Activated CD8-positive, alpha-beta T cell treated with anti-CD3 and anti-CD28 coated beads for 36 hours (primary cell): Measurements from ENCODE around the gene WNT9A. TPM values are rescaled to one million over a fixed set of nuclear protein-coding genes. Genes with fewer than 3 reads are reported as not detected.

Experiments
- ATAC-seq: fragments of 200-7000 bp; cut with Tn5 transposase; one replicate; pipeline ENCODE4 v1.10.0; 2021; ENCODE audit warnings: mild to moderate bottlenecking, moderate library complexity
- CTCF ChIA-PET: fragments of 350-600 bp; sonication (Branson Sonifier 250); formaldehyde crosslinking; loops from one replicate; lab custom pipeline; 2021; ENCODE audit warnings: antibody characterized with exemption; lab: Charles Lee
- POLR2A ChIA-PET: fragments of 350-600 bp; sonication (Branson Sonifier 250); formaldehyde crosslinking; loops from one replicate; lab custom pipeline; 2021; ENCODE audit warnings: antibody characterized with exemption; lab: Charles Lee
- DNase-seq: peaks from one replicate; pipeline ENCODE4 v3.0.0-alpha.2; 2020
- H3K27ac Mint-ChIP-seq: one replicate; pipeline ENCODE4 v1.8.0; 2021; ENCODE audit warnings: mild to moderate bottlenecking, mixed read lengths
- H3K27me3 Mint-ChIP-seq: one replicate; pipeline ENCODE4 v1.8.0; 2021; ENCODE audit warnings: mixed read lengths
- H3K36me3 Mint-ChIP-seq: one replicate; pipeline ENCODE4 v1.8.0; 2021; ENCODE audit warnings: low read depth, mixed read lengths
- H3K4me1 Mint-ChIP-seq: one replicate; pipeline ENCODE4 v1.8.0; 2021; ENCODE audit warnings: low read depth, mixed read lengths
- H3K4me3 Mint-ChIP-seq: one replicate; pipeline ENCODE4 v1.8.0; 2021; ENCODE audit warnings: mild to moderate bottlenecking, moderate library complexity, mixed read lengths
- H3K9me3 Mint-ChIP-seq: one replicate; pipeline ENCODE4 v1.8.0; 2021; ENCODE audit warnings: mixed read lengths
- intact Hi-C: fragments of 100-400 bp; cut with micrococcal nuclease; formaldehyde crosslinking; loops from one replicate; pipeline ENCODE4 v1.10.0; 2022
- total RNA-seq, 2 experiments: library from RNA; stranded (reverse); gene quantifications; one replicate each; pipeline ENCODE4 v1.2.3, GENCODE V29; 2021
- TF ChIP-seq, protein P1 (sequence below): fragments of 200-600 bp; IDR thresholded peaks from one replicate; pipeline ENCODE4 v1.8.0; 2022; ENCODE audit warnings: antibody characterized with exemption, mild to moderate bottlenecking

Gene WNT9A
- total RNA-seq, 2 experiments from 2014 or later = not detected

GRCh38 chr1:227943381-227944089, 4.2 kb downstream of the WNT9A start:
- ChIA-PET POLR2A (no interaction called here), CTCF (no interaction called here)
- intact Hi-C loops = loop anchor here (10.0 kb wide), 1 partner anchor 179 kb away; no protein-coding TSS in a partner anchor
- no peak overlapping the region for H3K27ac Mint-ChIP-seq
- peaks cover 2% of the 10 kb centered on the region for H3K4me1 Mint-ChIP-seq
- H3K4me3 Mint-ChIP-seq = no peak overlapping the region
- H3K36me3 Mint-ChIP-seq = no peaks in the 10 kb centered on the region
- H3K9me3 Mint-ChIP-seq = no peaks in the 10 kb centered on the region
- no peak for ATAC-seq
- TF ChIP-seq, protein P1, sequence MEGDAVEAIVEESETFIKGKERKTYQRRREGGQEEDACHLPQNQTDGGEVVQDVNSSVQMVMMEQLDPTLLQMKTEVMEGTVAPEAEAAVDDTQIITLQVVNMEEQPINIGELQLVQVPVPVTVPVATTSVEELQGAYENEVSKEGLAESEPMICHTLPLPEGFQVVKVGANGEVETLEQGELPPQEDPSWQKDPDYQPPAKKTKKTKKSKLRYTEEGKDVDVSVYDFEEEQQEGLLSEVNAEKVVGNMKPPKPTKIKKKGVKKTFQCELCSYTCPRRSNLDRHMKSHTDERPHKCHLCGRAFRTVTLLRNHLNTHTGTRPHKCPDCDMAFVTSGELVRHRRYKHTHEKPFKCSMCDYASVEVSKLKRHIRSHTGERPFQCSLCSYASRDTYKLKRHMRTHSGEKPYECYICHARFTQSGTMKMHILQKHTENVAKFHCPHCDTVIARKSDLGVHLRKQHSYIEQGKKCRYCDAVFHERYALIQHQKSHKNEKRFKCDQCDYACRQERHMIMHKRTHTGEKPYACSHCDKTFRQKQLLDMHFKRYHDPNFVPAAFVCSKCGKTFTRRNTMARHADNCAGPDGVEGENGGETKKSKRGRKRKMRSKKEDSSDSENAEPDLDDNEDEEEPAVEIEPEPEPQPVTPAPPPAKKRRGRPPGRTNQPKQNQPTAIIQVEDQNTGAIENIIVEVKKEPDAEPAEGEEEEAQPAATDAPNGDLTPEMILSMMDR = no peak
- peaks cover 11% of the 10 kb centered on the region for H3K27me3 Mint-ChIP-seq
- DNase-seq = no peak

DNA sequence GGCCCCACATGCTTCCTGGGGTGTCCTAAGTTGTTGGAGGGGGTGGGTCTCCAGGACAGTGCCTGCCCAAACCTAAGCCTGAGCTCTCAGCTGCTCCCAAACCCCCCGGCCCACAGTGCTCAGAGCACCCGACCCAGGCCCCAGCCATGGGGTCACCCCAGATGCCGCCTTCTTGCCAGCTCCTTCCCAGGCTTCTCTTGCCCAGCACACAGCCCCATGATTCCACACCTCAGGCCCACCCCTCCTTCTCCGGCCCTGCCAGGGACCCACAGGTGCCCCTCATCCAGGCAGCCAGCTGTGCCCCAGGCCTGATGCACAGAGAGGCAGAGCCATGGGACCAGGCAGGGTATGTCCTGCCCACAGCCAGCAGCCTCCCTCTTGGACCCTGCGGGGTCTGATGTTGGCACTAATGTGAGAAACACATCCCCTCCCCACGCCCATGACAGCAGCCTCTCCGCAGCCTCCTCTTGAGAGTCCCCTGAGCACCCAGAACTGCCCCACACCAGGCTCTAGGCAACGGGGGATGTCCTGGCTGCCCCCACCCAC, 4.9 kb downstream of the WNT9A start:
- Mint-ChIP-seq H3K36me3 (no peaks in the 10 kb centered on the region), H3K27me3 (peaks cover 8% of the 10 kb centered on the region), H3K27ac (no peak overlapping the region), H3K4me1 (peaks cover 4% of the 10 kb centered on the region), H3K4me3 (no peak overlapping the region), H3K9me3 (no peaks in the 10 kb centered on the region)
- intact Hi-C loops = loop anchor here (10.0 kb wide), 1 partner anchor 178 kb away; no protein-coding TSS in a partner anchor
- ChIA-PET POLR2A (no interaction called here), CTCF (no interaction called here)
- TF ChIP-seq, protein P1 = no peak
- no peak for DNase-seq
- no peak for ATAC-seq

DNA sequence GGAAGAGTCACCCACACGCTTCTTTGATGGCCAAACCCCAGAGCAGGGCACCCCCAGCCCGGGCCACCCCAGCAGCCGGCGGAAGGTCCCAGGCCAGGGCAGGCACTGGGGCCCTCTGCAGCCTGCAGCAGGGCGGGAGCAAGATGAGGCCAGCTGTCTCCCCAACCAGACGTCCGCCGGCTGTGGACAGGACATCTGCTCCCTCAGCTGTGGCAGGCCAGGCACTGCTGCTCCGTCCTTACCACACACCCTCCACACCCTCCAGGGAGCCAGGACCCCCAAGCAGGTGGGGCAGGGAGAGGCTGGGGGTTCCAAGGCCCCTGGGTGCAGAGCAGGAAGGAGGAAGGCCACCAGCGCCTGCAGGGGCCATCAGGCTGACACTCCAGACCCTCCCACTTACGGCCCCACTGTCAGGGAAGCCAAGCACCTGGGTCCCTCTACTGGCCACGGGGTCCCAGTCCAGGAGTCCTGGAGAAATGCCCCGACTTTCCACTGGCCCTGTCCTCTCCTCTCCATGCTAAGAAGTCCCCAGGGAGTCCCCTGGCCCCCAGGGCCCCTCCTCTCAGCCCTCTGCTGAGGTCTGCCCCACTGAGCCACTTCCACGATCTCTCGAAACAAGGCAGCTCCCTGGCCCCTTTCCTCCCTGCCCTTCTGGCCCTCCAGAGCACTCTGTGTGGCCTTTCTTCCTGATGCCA, 5.6 kb downstream of the WNT9A start:
- peaks cover 7% of the 10 kb centered on the region for H3K27me3 Mint-ChIP-seq
- TF ChIP-seq, protein P1 = no peak
- H3K4me3 Mint-ChIP-seq = no peak overlapping the region
- H3K9me3 Mint-ChIP-seq = no peaks in the 10 kb centered on the region
- DNase-seq = no peak
- H3K27ac Mint-ChIP-seq = no peak overlapping the region
- POLR2A ChIA-PET = no interaction called here
- no peak for ATAC-seq
- CTCF ChIA-PET = no interaction called here
- intact Hi-C loops = loop anchor here (10.0 kb wide), 1 partner anchor 177 kb away; no protein-coding TSS in a partner anchor
- H3K4me1 Mint-ChIP-seq = peaks cover 7% of the 10 kb centered on the region
- H3K36me3 Mint-ChIP-seq = no peaks in the 10 kb centered on the region

DNA sequence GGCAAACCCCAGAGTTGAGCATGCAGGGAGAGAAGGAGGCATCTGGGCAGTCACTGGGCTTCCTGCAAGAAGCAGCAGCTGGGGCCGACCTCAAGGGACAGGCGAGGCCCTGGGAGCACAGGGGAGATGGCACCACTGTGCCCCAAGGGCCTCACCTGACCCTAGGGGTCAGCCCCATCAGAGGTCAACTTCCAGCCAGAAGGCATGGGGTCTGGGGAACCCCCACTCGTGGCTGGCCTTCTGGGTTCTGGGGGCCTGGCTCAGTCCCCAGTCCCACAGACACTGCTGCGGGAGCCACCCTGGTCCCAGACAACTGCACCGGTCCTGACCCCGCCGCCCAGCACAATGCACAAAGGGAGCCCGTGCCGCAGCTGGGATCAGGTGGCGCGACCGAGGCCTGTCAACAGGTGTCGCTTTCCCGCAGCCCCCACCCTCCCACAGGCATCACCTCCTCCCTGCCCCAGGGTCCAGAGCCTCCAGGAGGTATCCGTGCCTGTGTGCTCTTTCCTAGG, 6.2 kb downstream of the WNT9A start:
- no peak for DNase-seq
- peaks cover 4% of the 10 kb centered on the region for H3K27me3 Mint-ChIP-seq
- H3K9me3 Mint-ChIP-seq = no peaks in the 10 kb centered on the region
- CTCF ChIA-PET = no interaction called here
- intact Hi-C loops = loop anchor here (10.0 kb wide), 1 partner anchor 177 kb away; no protein-coding TSS in a partner anchor
- POLR2A ChIA-PET = no interaction called here
- H3K4me3 Mint-ChIP-seq = no peak overlapping the region
- H3K4me1 Mint-ChIP-seq = peaks cover 7% of the 10 kb centered on the region
- ATAC-seq = no peak
- H3K36me3 Mint-ChIP-seq = no peaks in the 10 kb centered on the region
- H3K27ac Mint-ChIP-seq = no peak overlapping the region
- TF ChIP-seq, protein P1 = no peak
